Measurements from ENCODE around the gene KRTAP2-4.
"Not testable (repeated sequence)": the region's sequence is repeated elsewhere in the genome, so short reads cannot be mapped to it uniquely, and the experiment has no call there.

KRTAP2-4 gene

GRCh38 chr17:41037853-41038350, 27.8 kb downstream of the KRTAP2-4 start:
- no peak for DNase-seq (ENCODE audit: low read depth)

- not testable (repeated sequence) for DNase-seq (ENCODE audit: low read depth)
Measured at GRCh38 chr17:41034346-41034935, 31.2 kb downstream of the KRTAP2-4 start, which contains the start of gene KRTAP1-3. KRTAP1-3 (minus strand) TSS chr17:41034874; CDS start chr17:41034821, 53 bp downstream.

GRCh38 chr17:41029633-41030245, 35.9 kb downstream of the KRTAP2-4 start, which contains the start of gene KRTAP1-4:
KRTAP1-4 (minus strand) TSS chr17:41030195; CDS start chr17:41030078, 117 bp downstream.
- DNase-seq (ENCODE audit: low read depth), result no peak

GRCh38 chr17:41026715-41027471, 38.8 kb downstream of the KRTAP2-4 start, which contains the start of gene KRTAP1-5:
KRTAP1-5 (minus strand) TSS chr17:41027208; CDS start chr17:41027155, 53 bp downstream.
- no peak for DNase-seq (ENCODE audit: low read depth)

- no peak for DNase-seq (ENCODE audit: low read depth)
Measured at GRCh38 chr17:41024697-41025096, 41.0 kb downstream of the KRTAP2-4 start.

- no peak for DNase-seq (ENCODE audit: low read depth)
Measured at GRCh38 chr17:41020336-41020735, 45.3 kb downstream of the KRTAP2-4 start.

GRCh38 chr17:41019415-41019814, 46.3 kb downstream of the KRTAP2-4 start:
- DNase-seq (ENCODE audit: low read depth), result no peak

- DNase-seq (ENCODE audit: low read depth), result no peak
Measured at GRCh38 chr17:41018541-41018940, 47.1 kb downstream of the KRTAP2-4 start.

GRCh38 chr17:41016578-41017215, 49.0 kb downstream of the KRTAP2-4 start:
- no peak for DNase-seq (ENCODE audit: low read depth)

- no peak for DNase-seq (ENCODE audit: low read depth)
Measured at GRCh38 chr17:41015454-41015853, 50.2 kb downstream of the KRTAP2-4 start.
